ENCODE results near the gene WNT9A.

- TF ChIP-seq CTCF (IDR thresholded peaks at IDR 0.05; ENCODE audit: low read depth, low read length, poor library complexity, severe bottlenecking) (no peak), EZH2phosphoT487 (IDR thresholded peaks at IDR 0.05; ENCODE audit: borderline replicate concordance, low read length) (no peak)
Measured at GRCh38 chr1:227918083-227918700, 29.5 kb downstream of the WNT9A start.
